Astrocyte of the spinal cord (primary cell): ENCODE data around the gene CNBP.
"Not testable (repeated sequence)": the region's sequence is repeated elsewhere in the genome, so short reads cannot be mapped to it uniquely, and the experiment has no call there.

Source experiments
- DNase-seq: peaks from one replicate; pipeline ENCODE4 v3.0.0; 2011; ENCODE audit warnings: low read depth, low spot score
- H3K4me3 ChIP-seq: 2 replicates; pipeline ENCODE4 v1.5.1; 2011; ENCODE audit warnings: low read depth, mild to moderate bottlenecking, low read length, moderate library complexity
- in situ Hi-C: cut with HindIII; loops from 2 replicates; pipeline ENCODE4 v1.10.0; 2017; ENCODE audit warnings: low sequenced_read_pairs
- TF ChIP-seq, protein P1 (sequence below): IDR thresholded peaks from 2 replicates; pipeline ENCODE4 v1.5.1; 2012; ENCODE audit warnings: low read depth, mild to moderate bottlenecking, low read length, inconsistent platforms

The CNBP gene

DNA sequence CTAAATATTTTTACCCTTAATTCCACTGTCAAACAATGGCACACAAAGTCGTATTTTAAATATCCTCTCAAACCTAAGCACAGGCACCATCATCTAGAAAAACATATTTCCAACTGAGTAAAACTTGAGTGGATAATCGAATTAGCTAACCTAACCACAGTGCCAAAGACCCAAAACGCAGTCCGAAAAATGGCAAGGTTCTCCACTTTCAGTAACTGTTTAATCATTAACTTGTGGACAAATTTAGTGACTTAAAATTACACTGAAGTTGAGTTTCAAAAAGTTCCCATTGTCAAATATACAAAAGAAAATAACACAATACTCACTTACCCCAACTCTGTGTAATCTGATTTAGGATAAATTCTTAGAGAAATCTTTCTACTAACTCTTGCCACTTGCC, 10.0 kb downstream of the CNBP start:
- TF ChIP-seq, protein P1, sequence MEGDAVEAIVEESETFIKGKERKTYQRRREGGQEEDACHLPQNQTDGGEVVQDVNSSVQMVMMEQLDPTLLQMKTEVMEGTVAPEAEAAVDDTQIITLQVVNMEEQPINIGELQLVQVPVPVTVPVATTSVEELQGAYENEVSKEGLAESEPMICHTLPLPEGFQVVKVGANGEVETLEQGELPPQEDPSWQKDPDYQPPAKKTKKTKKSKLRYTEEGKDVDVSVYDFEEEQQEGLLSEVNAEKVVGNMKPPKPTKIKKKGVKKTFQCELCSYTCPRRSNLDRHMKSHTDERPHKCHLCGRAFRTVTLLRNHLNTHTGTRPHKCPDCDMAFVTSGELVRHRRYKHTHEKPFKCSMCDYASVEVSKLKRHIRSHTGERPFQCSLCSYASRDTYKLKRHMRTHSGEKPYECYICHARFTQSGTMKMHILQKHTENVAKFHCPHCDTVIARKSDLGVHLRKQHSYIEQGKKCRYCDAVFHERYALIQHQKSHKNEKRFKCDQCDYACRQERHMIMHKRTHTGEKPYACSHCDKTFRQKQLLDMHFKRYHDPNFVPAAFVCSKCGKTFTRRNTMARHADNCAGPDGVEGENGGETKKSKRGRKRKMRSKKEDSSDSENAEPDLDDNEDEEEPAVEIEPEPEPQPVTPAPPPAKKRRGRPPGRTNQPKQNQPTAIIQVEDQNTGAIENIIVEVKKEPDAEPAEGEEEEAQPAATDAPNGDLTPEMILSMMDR = no peak
- DNase-seq = no peak
- no peak overlapping the region for H3K4me3 ChIP-seq
- in situ Hi-C loops = no loop called here

DNA sequence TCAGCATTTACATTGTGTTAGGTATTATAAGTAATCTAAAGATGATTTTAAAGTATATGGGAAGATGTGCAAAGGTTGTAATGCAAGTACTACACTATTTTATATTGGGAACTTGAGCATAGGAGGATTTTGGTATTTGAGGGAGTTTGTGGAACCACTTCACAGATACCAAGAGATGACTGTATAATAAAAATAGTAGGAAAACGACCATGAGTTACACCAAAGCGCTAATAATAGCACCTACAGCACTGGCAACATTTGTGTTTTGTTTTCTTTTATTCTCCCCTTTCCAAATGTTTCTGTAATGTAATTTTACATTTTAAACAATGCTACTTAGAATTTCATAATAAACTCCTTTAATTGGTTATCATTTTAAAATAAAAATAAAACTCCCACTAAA, 10.5 kb downstream of the CNBP start:
- H3K4me3 ChIP-seq = no peak overlapping the region
- DNase-seq = no peak
- TF ChIP-seq, protein P1 = no peak
- in situ Hi-C loops = no loop called here

DNA sequence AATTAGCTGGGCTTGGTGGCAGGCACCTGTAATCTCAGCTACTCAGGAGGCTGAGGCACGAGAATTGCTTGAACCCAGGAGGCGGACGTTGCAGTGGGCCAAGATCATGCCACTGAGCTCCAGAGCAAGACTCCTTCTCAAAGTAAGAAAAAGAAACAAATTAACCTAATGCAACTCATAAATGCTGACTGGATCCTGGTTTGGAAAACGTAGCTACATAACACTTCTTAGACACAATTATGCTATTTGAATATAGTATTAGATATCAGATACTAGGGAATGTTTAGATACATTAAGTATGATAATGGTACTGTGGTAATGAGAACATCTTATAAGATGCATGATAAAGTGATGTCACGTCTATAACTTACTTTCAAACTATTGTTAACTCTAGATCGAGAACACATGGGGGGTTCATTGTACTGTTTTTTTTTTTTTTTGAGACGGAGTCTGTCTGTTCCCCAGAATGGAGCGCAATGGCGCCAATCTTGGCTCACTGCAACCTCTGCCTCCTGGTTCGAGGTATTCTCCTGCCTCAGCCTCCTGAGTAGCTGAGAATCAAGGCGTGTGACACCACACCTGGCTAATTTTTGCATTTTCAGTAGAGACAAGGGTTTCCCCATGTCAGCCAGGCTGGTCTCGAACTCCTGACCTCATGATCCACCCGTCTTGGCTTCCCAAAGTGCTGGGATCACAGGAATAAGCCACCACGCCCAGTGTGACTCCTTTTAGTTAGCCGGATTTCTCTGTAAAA, 16.9 kb downstream of the CNBP start:
- TF ChIP-seq, protein P1 = no peak
- in situ Hi-C loops = no loop called here
- no peak overlapping the region for H3K4me3 ChIP-seq
- DNase-seq = no peak

GRCh38 chr3:129165594-129165993, 18.1 kb downstream of the CNBP start:
- H3K4me3 ChIP-seq, DNase-seq, in situ Hi-C loops: not testable (repeated sequence)

DNA sequence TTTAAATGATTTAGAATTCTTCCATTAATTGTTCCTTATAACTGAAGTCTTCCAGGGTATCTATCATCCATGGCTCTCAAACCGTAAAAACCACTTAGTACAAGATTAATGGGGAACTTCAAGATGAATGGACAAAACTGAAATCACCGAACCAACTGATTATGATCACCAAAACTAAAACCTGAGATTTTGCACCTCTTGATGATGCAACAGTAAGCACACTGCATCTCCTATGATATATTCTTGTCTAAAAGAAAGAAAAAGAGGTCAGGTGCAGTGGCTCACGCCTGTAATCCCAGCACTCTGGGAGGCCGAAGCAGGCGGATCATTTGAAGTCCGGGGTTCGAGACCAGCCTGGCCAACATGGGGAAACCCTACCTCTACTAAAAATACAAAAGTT, 19.2 kb downstream of the CNBP start:
- H3K4me3 ChIP-seq = no peak overlapping the region
- TF ChIP-seq, protein P1 = no peak
- no peak for DNase-seq
- in situ Hi-C loops = no loop called here

- in situ Hi-C loops = no loop called here
- TF ChIP-seq, protein P1 = peak; percentile 35
- no peak overlapping the region for H3K4me3 ChIP-seq
- DNase-seq = no peak
Observed at GRCh38 chr3:129162729-129163579, 20.7 kb downstream of the CNBP start.

GRCh38 chr3:129161860-129162271, 21.8 kb downstream of the CNBP start:
- in situ Hi-C loops = no loop called here

More at GRCh38 chr3:129161860-129162271, 21.8 kb downstream of the CNBP start:
- TF ChIP-seq, protein P1 = no peak
- peak overlapping the region; percentile 76 for H3K4me3 ChIP-seq
- no peak for DNase-seq
